Suprapubic skin (tissue), 3 donors: ENCODE data around the gene ELL.

ENCODE experiments used
- CTCF ChIP-seq, 2 donors: fragments of 200-600 bp in 1 of 2; fragments of 450-650 bp in 1 of 2; sonication (generic) in 1 of 2; IDR thresholded peaks; one replicate each; pipeline ENCODE4 v1.5.1; 2016 to 2019; ENCODE audit warnings: antibody characterized with exemption in 2 of 2, mild to moderate bottlenecking in 1 of 2, moderate library complexity in 1 of 2
- EP300 ChIP-seq: sonication (generic); formaldehyde crosslinking; IDR thresholded peaks from one replicate; pipeline ENCODE4 v1.6.1; 2017; ENCODE audit warnings: antibody characterized with exemption

- TF ChIP-seq CTCF (IDR thresholded peaks at IDR 0.05) (no peak), EP300 (no peak)
These were observed 2.0 kb upstream of the ELL start for GRCh38 chr19:18523841-18524240.
